Progenitor cell of endocrine pancreas (in vitro differentiated cells): ENCODE measurements around the gene SURF4. TPM values are rescaled to one million over a fixed set of nuclear protein-coding genes. Genes with fewer than 3 reads are reported as not detected.

Experiments used
- DNase-seq: peaks from one replicate; pipeline ENCODE4 v3.0.0; 2021; ENCODE audit warnings: low spot score; ENCODE audit not compliant: unreplicated experiment
- H3K27ac Mint-ChIP-seq: 2 replicates; pipeline ENCODE4 v1.8.0; 2021; ENCODE audit warnings: mild to moderate bottlenecking, moderate library complexity, mixed read lengths
- H3K27me3 Mint-ChIP-seq: 2 replicates; pipeline ENCODE4 v1.8.0; 2021; ENCODE audit warnings: mixed read lengths
- H3K36me3 Mint-ChIP-seq: 2 replicates; pipeline ENCODE4 v1.8.0; 2022; ENCODE audit warnings: mixed read lengths; ENCODE audit not compliant: insufficient read depth
- H3K4me1 Mint-ChIP-seq: 2 replicates; pipeline ENCODE4 v1.8.0; 2021; ENCODE audit warnings: low read depth, mixed read lengths
- H3K4me3 Mint-ChIP-seq: 2 replicates; pipeline ENCODE4 v1.8.0; 2021; ENCODE audit warnings: low read depth, mild to moderate bottlenecking, moderate library complexity, mixed read lengths
- H3K9me3 Mint-ChIP-seq: 2 replicates; pipeline ENCODE4 v1.8.0; 2021; ENCODE audit warnings: low read depth, mixed read lengths
- CTCF ChIP-seq: fragments of 200-600 bp; sonication (generic); IDR thresholded peaks from one replicate; pipeline ENCODE4 v1.5.0; 2021; ENCODE audit warnings: antibody characterized with exemption, mild to moderate bottlenecking; ENCODE audit not compliant: unreplicated experiment
- total RNA-seq: library from RNA; stranded (reverse); gene quantifications from 2 replicates; pipeline ENCODE4 v1.2.1, GENCODE V29; 2021

SURF4 gene
- total RNA-seq, 1 donor from 2014 or later = 122 TPM

GRCh38 chr9:133390713-133391112 is 14.9 kb upstream of the SURF4 start:
- no peak for DNase-seq
- no peak overlapping the region for H3K27ac Mint-ChIP-seq
- no peak overlapping the region for H3K4me3 Mint-ChIP-seq
- H3K36me3 Mint-ChIP-seq = no peaks in the 10 kb centered on the region
- H3K9me3 Mint-ChIP-seq = no peaks in the 10 kb centered on the region
- peaks cover 3% of the 10 kb centered on the region for H3K27me3 Mint-ChIP-seq
- peaks cover 4% of the 10 kb centered on the region for H3K4me1 Mint-ChIP-seq
- no peak for TF ChIP-seq CTCF

GRCh38 chr9:133389562-133389961 is 13.7 kb upstream of the SURF4 start:
- no peaks in the 10 kb centered on the region for H3K9me3 Mint-ChIP-seq
- no peak overlapping the region for H3K4me3 Mint-ChIP-seq
- H3K36me3 Mint-ChIP-seq = no peaks in the 10 kb centered on the region
- H3K4me1 Mint-ChIP-seq = peaks cover 11% of the 10 kb centered on the region
- no peaks in the 10 kb centered on the region for H3K27me3 Mint-ChIP-seq
- no peak overlapping the region for H3K27ac Mint-ChIP-seq
- DNase-seq = no peak
- TF ChIP-seq CTCF = no peak

GRCh38 chr9:133389025-133389557 is 13.2 kb upstream of the SURF4 start:
- no peaks in the 10 kb centered on the region for H3K36me3 Mint-ChIP-seq

GRCh38 chr9:133387680-133388079 is 11.8 kb upstream of the SURF4 start:
- Mint-ChIP-seq H3K4me1 (peaks cover 11% of the 10 kb centered on the region), H3K36me3 (no peaks in the 10 kb centered on the region), H3K27ac (no peak overlapping the region), H3K4me3 (no peak overlapping the region), H3K9me3 (no peaks in the 10 kb centered on the region), H3K27me3 (no peaks in the 10 kb centered on the region)
- DNase-seq = no peak
- TF ChIP-seq CTCF = no peak

More at GRCh38 chr9:133389025-133389557, 13.2 kb upstream of the SURF4 start:
- Mint-ChIP-seq H3K4me1 (peaks cover 11% of the 10 kb centered on the region), H3K27ac (no peak overlapping the region), H3K9me3 (no peaks in the 10 kb centered on the region), H3K27me3 (no peaks in the 10 kb centered on the region), H3K4me3 (no peak overlapping the region)
- no peak for TF ChIP-seq CTCF
- no peak for DNase-seq

- no peak for TF ChIP-seq CTCF
- no peaks in the 10 kb centered on the region for H3K36me3 Mint-ChIP-seq
- no peak for DNase-seq
- H3K27ac Mint-ChIP-seq = no peak overlapping the region
- H3K9me3 Mint-ChIP-seq = no peaks in the 10 kb centered on the region
- H3K4me3 Mint-ChIP-seq = no peak overlapping the region
- no peaks in the 10 kb centered on the region for H3K27me3 Mint-ChIP-seq
- peaks cover 11% of the 10 kb centered on the region for H3K4me1 Mint-ChIP-seq
These were observed 10.5 kb upstream of the SURF4 start for GRCh38 chr9:133386338-133386737.
